ENCODE data around the gene FSTL4.
"Not testable (repeated sequence)": the region's sequence is repeated elsewhere in the genome, so short reads cannot be mapped to it uniquely, and the experiment has no call there.

FSTL4 gene

DNA sequence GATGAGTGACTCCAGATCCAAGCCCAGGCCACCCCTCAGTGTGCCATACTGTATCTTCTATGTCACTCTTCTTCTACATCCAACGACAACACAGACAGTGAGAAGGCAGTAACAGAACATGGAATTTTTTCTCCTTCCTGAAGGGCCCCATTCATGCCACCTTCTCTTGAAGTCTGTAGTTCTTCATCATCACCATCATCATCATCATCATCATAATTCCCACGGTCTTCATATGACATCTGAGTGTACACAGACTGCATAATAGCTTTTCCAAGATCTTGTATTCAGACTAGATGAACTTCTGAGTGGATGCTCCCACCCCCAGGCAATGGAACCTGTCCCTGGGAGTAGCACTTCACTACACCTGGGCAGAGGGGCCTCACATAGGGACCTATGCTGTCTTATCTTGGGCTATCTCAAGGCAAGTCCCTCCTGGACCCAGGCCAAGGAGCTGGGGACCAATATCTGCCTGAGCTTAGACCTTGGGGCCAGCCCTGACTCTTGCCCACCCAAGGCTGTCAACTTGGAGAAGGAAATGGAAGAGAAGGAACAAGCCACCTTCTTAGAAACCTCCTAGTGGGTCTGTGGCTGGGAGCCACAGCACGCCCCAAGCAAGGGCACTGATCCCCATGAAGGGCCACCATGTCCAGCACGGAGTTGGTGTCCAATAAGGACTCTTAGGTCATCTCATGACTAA lies 159.1 kb downstream of the FSTL4 start:
- DNase-seq: no peak

DNA sequence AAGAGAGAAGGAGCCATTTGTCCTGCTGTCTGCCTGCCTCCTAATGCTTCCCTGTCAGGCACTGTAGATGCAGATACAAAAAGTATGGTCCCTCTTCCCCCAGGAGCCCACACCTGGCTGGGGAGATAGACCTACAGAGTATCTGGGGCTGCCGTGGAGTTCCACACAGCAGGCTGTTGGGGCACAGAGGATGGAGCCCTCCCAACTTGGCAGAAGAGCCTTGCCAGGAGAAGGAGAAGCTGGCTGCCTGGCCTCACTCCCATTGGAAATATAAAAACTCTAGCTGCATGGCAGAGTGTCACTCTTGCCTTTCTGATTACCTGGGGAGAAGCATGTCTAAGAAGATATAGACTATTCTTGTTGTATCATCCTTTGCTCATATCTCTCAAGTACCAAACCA lies 160.4 kb downstream of the FSTL4 start:
- DNase-seq: no peak

DNA sequence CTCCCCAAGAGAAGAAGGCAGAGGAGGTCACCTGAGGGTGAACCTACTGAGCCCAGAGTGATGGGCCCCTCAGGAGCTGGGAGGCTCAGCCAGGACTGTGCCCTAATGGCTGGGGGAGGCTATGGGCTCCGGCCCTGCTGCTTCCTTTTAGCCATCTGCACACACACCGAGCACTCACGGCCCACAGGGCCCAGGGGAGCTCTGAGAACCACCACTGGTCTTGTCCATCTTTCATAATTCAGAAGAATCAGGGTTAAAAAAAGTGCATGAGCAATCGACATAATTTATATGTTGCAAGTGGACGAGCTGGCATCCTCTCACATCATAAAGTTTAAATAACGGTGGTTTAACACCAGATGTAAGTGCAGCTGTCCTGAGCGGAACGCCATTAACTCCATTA lies 162.1 kb downstream of the FSTL4 start:
- DNase-seq: no peak

DNA sequence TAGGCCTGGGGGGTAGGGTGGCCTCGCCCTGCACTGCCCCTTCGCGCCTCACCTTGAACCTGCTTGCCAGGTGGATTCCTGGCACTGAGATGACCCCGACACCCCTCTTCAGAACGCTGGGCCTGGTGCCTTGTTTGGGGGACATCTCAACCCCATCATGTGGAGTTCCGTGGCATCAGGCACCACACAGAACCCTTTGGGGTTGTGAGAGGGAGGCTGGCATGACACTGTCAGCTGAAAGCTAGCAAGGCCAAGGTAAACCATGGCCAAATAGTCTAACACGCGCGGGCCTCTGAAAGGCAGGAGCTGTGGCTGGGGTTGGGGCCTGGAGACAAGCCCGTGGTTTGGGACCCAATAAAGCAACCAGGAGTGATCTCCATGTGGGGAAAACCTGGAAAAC lies 163.2 kb downstream of the FSTL4 start:
- DNase-seq: no peak

DNA sequence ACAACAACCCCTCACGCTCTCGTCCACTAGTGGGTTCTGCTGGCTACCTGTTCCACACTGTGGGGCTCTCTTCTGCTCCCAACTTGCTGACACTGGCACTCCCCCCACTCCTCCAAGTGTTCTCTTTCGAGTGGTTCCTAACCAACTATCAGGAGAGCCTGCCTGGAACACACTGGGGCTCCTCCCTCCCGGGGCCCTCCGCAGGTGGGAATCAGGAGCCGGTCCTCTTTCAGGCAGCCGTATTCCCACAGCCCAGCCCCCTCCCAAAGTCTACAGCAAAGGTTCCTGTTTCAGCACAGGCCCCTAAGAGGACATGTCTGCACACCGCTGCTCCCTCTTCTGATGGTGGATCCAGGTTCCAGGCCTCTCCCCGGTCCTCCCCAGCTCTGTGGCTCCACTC lies 165.9 kb downstream of the FSTL4 start:
- DNase-seq: no peak

DNA sequence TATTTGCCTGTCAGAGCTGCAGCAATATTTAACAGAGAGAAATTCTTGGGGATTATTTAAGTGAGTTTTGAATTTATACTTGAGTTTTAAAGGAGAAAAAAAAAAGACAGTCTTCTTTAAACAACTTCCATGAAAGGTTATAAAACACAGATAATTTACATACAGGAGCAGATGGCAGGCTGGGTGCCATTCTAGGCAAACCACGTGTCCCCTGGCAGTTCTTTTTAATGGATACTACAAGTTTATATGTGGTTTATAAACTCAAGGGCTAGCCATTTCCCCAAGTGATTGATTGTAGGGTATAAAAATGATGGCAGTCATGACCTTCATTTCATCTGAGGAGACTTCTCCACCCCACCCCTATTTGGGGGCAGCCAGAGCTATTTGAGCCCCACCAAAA lies 166.6 kb downstream of the FSTL4 start:
- no peak for DNase-seq

DNA sequence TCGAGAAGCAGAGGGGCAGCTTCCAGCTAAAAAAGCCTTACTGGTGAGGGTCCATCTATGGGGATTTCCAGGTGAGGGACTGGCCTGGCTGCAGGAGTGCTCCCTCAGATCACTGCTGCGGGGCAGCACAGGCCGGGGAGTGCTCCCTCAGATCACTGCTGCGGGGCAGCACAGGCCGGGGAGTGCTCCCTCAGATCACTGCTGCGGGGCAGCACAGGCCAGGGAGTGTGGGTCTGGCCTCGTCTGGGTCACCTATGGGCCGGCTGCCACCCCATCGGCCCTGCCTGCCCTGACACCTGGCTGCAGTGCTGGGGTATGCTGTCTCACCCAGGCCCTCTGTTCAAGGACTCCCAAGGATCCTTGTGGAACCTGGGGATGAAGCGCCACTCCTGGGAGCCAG lies 167.1 kb downstream of the FSTL4 start:
- not testable (repeated sequence) for DNase-seq

DNA sequence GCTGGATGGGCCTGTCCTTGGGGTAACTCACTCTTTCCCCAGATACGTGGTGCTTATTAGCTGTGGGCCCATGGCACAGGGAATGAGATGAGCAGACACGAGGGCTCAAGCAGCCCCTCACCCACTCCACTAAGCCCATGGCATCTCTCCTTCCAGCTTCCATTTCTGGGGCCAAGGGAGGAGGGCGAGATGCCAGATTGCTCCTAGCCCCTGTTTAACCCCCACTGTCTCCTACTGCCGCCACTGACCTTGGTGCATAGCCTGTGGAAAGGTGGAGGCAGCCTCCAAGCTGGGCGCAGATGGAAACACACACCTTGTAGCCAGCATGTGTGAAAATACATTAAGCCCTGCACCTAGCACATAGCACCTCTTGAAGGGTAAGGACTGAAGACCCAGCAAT lies 167.6 kb downstream of the FSTL4 start:
- DNase-seq: no peak

DNA sequence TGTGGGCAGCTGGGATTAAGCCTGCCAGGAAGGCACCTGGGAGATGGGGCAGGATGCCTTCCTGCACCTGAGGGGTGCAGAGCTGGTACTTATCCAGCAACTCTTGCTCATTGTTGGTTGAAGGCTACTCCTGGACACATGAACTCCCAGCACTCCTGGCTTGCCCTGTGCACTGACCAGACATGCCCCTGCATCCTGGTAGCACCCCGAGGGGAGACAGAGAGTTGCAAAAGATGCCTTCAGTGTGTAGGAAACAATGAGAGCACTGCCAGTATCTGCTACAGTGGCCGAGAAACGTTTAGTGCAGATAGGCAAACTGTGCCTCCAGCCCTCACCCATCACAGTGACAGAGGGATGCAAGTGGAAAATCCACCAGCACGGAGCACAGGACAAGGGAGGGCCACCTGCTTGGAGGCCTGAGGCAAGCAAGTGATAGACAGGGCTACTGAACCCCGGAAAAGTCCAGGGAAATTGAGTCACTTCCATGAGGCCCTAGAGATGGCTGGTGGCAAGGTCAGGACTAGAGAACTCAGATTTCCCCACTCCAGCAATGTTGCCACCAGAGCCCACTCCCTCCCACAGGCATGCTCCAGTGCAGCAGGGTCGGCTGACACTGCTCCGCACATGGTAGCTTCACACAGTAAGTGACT lies 171.1 kb downstream of the FSTL4 start:
- DNase-seq: no peak

DNA sequence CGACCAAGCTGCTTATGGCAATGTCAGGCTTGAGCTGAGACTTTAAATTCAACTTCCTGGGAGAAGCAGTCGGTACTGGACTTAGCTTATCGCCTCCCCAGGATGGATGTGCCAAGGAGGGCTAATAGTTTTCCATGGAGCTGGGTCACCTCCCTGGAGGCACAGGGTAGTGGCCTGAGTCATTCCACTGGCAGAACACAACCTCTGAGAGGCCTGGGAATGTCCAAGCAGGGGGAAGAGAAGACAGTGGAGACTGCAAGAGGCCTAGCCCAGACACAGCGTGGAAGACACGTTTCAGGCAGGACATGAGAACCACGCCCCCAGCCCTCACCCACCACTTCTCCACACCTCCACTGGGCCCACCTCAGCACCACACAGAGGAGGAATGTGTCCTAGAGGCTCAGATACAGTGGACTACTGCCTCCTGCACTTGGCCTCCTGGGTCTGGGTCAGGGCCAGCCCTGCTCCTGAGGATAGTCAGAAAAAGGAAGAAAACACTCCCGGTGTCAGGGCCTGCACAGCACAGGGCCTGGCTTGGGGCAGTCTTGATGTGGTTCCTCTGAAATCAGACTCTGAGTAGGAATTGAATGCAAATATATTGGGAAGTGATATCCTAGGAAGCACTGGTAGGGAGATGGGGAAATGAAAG lies 171.8 kb downstream of the FSTL4 start:
- DNase-seq: no peak

DNA sequence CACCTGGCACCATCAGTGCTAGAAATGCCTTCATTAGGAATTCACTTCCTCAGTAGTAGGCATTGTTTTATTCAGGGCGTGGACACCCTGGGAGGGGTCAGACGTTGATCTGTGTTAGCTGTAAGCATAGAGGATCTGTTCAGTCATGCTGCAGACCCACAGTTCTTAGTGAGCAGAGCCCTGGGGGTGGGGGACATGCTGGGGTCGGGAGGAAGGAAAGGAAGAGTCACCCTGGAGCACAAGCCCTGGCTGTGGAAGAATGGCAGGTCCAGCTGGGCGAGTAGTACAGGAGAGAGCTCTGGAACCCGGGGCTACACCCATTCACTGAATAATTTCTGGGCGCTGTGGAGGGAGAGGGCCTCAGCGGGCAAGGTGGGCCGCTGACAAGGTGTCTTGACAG lies 172.5 kb downstream of the FSTL4 start:
- no peak for DNase-seq

DNA sequence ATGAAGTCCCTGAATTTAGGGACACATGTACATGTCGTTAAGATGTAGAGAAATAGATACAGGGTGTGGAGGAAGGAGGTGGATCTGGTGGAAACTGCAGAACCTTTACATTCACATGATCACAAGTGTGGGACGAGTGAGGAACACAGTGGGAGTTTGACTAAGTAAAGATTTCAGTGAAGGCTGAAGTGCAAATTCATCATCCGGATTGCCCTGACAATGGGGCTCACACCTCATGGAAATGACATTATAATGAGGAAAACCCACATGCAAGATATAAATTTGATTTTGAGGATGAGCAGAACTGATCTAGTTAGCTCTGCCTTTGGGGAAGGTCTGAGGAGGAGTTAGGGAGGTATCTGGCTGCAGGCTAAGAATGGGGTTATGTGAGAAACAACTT lies 173.9 kb downstream of the FSTL4 start:
- no peak for DNase-seq

DNA sequence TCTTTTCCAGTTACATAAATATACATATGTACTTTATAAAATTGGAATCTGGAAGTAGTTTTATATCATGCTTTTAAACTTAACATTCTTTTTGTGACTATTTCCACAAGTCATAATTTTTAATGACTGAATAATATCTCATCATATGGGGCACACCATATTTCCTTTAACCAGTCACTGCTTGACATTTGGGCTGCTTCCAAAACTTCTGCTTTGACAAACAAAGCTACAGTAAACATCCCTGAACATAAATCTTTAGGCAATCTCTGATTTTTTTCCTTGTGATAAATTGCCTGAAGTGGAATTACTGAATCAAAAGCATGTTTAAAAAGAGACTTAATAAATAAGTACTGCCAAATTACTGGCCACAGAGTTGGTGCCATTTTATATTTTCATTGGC lies 178.0 kb downstream of the FSTL4 start:
- DNase-seq: no peak

DNA sequence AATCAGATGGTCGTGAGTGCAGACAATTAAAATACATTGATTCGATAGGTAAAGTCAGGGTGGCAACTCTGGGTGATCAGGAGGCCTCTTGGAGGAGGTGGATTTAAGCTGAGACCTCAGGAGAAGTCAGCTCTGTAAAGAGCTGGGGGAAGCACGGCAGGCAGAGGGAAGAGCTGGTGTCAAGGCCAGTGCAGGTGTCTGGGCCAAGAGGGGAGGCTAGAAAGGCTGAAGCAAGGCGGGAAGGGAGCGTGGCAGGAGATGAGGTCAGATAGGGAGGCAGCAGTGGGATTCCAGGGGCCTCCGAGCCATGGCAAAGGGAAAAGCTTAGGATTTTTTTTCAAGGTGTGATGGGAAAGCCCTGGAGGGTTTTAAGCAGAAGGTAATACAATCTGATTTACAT lies 178.7 kb downstream of the FSTL4 start:
- no peak for DNase-seq

DNA sequence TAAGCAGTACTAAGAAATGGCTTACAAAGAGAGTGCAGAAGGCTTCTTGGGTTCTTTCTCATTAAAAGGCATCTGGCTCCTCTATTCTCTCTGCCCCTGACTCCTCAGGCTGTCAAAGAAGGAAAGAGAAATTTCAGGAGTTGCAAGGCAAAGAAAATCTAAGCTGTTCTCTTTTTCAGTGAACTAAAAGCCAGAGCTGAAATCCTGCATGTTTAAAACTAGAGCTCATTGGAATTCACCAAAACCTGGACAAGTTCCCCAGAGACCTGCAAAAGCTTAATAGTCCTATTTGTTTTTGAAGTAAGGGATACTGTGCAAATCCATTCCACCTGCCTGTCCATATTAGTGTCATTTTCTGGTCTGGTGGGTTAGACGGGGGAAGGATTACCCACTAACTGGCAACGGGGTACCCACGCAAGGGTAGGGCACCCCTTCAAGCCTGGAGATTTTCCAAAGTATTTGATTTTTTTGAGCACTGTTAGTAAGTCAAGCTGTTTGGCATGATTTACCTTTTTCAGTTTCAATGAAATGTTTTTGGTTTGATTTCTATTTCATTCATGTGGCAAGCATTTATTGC lies 179.3 kb downstream of the FSTL4 start:
- no peak for DNase-seq

DNA sequence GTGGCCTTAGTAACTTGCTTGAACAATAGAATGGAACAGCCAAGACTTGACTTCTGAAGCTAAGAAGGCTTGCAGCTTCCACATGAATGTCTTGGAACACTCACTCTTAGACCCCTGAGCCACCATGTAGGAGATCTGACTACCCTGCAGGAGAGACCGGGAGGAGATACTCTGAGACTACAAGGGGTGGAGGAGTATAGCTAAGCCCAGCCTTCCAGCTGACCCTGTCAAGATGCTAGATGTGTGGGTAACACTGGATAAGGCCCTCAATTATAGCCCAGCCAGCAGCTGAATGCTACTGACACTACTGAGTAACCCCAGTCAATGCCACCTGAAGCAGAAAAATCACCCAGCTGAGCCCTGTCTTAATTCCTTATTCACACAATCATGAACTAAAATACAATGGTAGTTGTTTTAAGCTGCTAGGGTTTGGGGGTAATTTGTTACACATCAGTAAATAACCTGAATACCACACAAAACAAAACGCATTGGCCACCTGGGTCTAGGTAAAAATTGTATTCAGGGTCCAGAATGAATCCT lies 180.9 kb downstream of the FSTL4 start:
- DNase-seq: no peak

DNA sequence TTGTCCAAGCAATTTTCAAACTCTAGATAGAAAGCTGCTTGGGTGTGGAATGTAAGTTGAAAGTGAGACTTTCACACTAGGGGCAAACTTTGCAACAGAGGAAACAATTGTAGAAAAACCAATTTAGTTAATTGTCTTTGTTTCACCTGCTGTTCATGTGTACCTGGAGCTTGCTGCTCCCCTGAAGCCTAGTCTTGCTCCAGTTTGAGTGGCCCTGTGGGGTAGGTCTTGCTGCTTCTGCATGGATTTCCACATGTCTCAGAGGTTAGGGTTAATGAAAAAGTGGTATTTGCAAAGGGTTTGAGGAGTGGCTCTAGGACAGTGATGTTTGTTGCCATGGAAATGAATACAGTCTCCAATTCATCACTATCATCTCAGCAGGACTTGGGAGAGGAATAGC lies 182.2 kb downstream of the FSTL4 start:
- DNase-seq: no peak

DNA sequence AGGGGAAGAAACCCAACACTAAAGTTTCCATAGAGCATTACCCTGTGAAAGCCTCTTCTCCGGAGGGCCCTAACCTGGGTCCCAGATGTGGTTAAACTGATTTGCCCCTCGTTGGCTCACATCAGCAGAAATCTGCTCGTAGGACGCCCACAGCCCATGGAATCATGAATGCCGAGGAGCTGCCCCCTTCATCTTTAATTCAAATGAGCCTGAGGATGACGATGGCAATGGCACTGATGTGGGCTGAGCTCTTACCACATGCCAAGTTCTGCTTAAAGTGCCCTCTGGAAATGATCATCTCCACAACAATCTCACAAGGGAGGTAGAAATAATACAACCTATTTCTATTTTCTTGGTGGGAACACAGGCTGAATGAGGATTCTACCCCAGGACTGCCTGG lies 183.3 kb downstream of the FSTL4 start:
- no peak for DNase-seq

DNA sequence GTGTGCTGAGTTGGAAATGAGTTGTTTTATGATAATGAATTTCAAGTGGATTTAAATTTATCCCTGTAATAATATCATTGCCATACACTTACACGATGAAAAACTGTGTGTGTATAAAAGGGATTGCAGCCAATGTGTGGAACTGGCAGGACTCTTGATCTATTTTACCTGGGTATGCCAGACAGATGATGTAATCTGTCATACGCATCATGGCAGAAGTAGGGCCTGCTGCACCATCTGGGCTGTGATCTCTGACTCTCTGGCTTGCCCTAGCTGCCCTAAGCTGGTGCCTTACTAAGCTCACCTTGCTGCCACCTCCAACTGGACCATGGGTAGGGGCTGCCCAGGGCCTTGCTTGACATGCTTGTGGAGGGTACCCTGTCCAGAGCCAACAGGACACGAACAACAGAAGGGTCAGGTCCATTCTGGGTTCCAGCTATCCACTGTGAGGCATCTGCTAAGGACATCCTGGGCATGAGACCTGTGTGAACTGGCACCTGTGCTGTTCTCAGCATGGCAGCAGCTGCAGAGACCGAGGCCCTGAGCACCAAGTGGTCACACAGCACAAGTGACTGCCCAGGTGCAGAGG lies 184.2 kb downstream of the FSTL4 start:
- no peak for DNase-seq

DNA sequence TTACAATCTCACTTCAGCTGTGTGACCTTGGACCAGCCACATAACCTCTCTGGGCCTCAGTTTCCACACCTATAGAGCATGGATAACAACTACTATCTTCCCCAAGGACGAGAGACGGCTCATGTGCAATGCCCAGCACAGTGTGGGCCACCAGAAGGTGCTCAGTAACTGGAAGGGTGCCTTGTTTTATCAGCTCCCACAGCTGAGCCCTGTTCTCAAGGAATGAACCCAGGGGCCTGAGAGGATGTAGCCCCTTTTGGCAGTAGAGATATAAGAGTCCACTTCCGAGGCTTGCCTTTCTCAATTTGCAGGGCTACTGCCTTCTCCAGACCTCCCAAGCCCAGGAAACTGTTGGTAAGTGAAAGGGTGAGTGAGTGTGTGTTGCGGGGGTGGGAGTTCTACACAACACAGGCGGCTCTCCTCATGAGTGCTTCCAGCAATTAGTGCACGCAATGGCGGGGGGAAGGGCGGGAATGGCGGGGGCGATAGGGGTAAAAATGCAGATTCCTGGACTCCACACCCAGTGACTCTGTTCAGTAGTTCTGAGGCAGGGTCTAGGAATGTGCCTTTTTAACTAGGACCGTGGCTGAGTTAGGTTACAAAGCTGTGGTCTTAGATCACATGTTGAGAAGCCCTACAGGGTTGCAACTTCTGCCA lies 185.1 kb downstream of the FSTL4 start:
- DNase-seq: no peak

DNA sequence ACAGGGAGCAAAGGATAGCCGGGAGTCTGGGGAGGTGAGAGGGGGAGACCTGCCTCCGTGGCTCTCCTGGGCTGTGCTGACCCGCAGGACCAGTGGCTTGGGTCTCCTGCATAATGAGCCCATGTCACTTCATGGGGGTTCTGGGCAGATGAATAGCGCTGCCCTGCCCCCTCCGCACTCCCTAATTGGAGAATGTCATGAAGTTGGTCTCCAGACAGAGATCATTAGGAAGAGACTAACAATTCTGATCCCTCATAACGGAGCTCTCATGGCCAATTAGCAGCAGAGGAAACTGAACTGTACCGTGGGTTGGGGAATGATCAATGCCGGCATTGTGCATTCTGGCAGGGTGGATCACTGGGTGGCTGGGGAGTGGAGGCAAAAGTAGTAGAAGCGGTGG lies 186.1 kb downstream of the FSTL4 start:
- DNase-seq: no peak

DNA sequence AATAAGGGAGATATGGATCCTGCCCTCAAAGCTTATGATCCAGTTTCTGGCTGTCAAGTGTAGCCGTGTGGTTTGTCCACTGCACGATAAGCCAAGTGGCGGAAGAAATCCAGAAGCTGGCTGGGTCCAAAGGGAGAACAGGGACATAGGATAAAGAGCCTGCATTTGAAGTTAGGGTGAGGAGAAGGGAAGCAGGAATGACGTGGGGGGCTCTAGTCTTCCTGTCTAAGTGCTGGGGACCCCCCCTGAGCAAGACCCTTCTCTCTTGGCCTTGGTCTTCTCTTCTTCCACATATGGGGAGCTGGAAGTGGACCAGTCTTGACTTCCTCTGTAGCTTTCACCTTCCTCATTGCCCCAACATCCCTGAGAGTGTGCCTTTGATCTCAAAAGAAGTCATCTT lies 186.6 kb downstream of the FSTL4 start:
- no peak for DNase-seq

DNA sequence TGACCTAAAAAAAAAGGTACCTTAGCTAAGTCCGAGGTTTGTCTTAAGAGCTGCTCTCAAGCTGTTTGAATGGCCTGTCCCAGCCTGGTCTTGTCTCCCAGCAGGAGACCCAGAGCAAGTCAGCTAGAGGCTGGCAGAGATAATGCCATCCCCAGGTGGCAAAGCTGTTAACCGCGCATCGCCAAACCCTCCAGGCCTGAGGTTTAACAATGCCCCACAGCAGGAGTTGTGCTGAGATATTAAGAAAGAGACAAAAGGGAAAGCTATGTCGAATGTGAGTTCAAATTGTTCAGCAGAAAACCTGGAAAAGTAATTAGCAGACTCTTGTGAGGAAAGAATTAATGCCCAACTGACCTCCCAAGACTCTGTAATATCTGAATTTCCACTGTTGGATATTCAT lies 187.1 kb downstream of the FSTL4 start:
- DNase-seq: no peak
